Measurements from ENCODE around the gene KCNQ1OT1.

DNA sequence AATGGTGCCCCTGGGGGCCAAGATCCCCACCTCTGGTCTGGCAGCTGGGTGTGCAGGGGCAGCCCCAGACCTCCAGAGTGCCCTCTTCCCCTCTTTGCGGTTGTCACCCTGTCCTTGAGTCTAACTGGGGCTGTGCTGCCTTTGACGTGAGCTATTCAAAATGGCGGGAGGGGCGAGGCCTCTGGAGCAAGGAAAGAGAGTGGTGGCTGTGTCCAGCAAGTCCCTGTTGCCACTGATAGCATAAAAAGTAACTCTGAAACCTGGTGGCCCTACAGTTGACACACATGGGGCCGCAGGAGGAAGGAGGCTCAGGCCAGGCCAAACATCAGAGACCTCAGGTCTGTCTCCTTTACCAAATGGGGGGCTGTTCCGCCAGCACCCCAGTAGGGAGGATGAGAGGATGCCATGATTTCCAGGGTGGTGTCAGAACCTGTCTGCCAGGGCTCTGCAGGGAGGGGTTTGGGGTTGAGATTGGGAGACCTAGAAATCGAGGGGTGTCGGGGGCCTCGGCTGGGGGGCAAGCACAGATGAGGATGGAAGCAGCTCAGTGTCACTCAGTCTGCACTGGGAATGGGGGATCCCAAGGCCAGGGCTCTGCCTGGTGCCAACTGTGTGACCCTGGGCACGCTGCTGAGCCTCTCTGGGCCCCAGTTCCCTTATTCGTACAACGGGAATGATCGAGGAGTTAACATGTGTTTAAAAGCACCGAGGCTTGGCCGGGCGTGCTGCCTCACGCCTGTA lies 49.2 kb upstream of the KCNQ1OT1 start:
- TF ChIP-seq POLR2A (IDR thresholded peaks at IDR 0.05; ENCODE audit: low read depth, low read length) (no peak), CTCF (conservative IDR thresholded peaks at IDR 0.05; ENCODE audit: low read depth, low read length) (no peak), MAFK (IDR thresholded peaks at IDR 0.05; ENCODE audit: low read depth, low read length) (no peak), MAZ (IDR thresholded peaks at IDR 0.05; ENCODE audit: borderline replicate concordance, low read depth, low read length) (no peak), USF2 (IDR thresholded peaks at IDR 0.05; ENCODE audit: low read depth, low read length) (no peak), SMC3 (IDR thresholded peaks at IDR 0.05; ENCODE audit: low read depth, low read length) (no peak), BHLHE40 (IDR thresholded peaks at IDR 0.05; ENCODE audit: low read depth, low read length) (no peak), RCOR1 (IDR thresholded peaks at IDR 0.05; ENCODE audit: insufficient replicate concordance, low read length) (no peak), CEBPB (IDR thresholded peaks at IDR 0.05; ENCODE audit: low read depth, low read length) (no peak), RAD21 (IDR thresholded peaks at IDR 0.05; ENCODE audit: low read length) (no peak), NFE2L2 (IDR thresholded peaks at IDR 0.05; ENCODE audit: low read depth, low read length) (no peak)
- TF ChIP-seq, protein P1, sequence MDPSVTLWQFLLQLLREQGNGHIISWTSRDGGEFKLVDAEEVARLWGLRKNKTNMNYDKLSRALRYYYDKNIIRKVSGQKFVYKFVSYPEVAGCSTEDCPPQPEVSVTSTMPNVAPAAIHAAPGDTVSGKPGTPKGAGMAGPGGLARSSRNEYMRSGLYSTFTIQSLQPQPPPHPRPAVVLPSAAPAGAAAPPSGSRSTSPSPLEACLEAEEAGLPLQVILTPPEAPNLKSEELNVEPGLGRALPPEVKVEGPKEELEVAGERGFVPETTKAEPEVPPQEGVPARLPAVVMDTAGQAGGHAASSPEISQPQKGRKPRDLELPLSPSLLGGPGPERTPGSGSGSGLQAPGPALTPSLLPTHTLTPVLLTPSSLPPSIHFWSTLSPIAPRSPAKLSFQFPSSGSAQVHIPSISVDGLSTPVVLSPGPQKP (IDR thresholded peaks at IDR 0.05; ENCODE audit: borderline replicate concordance, low read depth, low read length) = no peak
